Effector CD8-positive, alpha-beta T cell (primary cell): ENCODE results near the gene CABLES1.
"Not testable (repeated sequence)": the region's sequence is repeated elsewhere in the genome, so short reads cannot be mapped to it uniquely, and the experiment has no call there.

Experiments
- DNase-seq: peaks from one replicate; lab custom pipeline; 2025; lab: John Stamatoyannopoulos, UW

CABLES1 gene

GRCh38 chr18:23265682-23266399 lies 130.6 kb downstream of the CABLES1 start:
- DNase-seq, result no peak

DNA sequence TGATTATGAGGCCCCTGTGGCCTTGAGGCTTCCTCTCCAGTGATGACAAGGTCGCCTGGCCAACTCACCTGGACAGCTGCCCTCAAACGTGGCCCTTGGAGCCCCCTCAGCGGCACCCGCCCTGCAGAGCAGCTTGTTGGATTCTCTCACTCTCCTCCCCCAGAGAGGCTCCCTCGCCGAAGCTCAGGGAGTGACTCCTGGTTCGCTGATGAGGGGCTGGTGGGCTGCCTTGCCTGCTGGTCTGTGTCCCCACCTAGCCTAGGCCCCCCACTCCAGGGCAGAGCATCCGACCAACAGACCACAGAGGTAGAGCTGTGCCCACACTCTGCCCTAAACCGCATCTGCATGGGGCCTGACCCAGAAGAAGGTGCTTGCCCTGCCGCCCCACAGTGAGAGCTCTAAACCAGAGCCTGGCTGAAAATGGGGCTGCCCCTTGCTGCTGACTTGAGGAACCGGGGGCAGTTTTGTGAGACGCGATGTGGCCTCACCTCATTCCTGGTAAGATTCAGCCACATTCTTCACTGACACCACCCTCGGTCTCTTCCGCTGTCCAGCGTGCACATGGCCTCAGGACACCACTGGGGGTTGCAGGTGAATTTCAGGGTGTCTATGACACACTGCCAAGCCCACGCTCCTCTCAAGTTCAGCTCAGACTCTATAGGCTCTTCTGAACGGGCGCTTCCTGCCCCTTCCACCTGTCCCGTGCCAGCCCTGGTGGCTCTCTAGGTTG lies 131.6 kb downstream of the CABLES1 start:
- no peak for DNase-seq

DNA sequence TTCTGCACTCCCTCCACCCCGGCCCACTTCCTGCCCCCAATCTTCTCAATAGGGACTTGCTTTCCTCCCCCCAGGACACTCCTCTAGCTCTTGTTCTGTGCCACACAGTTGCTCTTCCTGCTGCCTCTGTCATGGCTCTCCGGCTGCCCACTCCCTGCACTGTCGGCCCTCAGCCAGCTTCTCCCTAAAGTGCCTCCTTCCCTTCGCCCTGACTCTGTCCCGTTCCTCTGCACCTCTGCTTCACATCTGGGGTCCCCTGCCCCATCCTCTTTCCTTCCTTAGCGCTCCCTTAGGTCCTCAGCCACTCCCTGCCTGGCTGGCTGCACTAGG lies 132.1 kb downstream of the CABLES1 start:
- no peak for DNase-seq

DNA sequence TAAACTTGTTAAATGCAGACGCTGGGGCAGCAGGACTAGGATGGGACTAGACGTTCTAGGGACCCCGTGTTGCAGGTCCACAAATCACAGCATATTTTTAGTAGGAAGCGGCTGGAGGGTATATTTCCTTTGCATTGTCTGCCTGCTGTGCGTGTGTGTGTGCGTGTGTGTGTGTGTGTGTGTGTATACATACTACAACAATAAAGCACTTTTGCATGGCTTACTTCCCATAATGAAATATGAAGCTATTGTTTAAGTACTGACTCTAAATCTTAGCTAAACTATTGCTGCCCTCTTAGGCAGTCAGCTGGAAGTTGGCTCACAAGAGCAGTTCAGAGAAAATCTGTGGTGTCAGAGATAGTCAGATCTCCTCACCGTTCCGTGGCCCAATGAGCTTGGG lies 133.4 kb downstream of the CABLES1 start:
- DNase-seq, result no peak

DNA sequence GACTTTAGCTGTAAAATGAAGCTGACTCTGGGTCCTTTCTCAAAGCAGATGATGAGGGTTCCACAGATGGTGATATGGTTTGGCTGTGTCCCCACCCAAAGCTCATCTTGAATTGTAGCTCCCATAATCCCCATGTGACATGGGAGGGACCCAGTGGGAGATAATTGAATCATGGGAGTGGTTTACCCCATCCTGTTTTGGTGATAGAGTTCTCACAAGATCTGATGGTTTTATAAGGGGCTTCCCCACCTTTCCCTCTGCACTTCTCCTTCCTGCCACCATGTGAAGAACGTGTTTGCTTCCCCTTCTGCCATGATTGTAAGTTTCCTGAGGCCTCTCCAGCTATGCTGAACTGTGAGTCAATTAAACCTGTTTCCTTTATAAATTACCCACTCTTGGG lies 133.8 kb downstream of the CABLES1 start:
- not testable (repeated sequence) for DNase-seq

GRCh38 chr18:23269928-23270327 lies 134.6 kb downstream of the CABLES1 start:
- no peak for DNase-seq

DNA sequence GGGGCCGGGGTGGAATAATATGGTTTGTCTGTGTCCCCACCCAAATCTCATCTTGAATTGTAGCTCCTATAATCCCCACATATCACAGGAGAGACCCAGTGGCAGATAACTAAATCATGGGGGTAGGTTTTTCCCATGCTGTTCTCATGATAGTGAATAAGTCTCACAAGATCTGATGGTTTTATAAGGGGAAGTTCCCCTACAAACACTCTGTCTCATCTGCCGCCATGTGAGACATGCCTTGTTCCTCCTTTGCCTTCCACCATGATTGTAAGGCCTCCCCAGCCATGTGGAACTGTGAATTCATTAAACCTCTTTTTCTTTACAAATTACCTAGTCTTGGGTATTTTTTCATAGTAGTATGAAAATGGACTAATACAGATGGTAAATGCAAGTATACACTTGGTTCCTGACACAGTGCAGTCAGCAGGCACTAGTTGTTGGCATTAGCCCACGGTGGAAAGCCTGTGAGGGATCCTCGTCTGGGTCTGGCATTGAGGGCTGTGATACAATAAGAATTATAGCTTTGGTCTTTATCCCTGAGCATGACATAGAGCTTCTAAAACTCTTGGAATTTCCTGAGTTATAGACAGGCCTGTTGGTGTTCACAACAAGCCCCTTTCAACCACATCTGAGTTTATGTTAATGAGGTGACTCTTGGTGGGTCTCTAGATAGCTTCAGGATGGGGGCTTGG lies 135.8 kb downstream of the CABLES1 start:
- DNase-seq, result no peak

- DNase-seq, result no peak
Measured at GRCh38 chr18:23272498-23273232, 137.4 kb downstream of the CABLES1 start.

- no peak for DNase-seq
Measured at GRCh38 chr18:23273443-23273966, 138.2 kb downstream of the CABLES1 start.

GRCh38 chr18:23274638-23275482 lies 139.6 kb downstream of the CABLES1 start:
- no peak for DNase-seq

GRCh38 chr18:23276451-23276850 lies 141.2 kb downstream of the CABLES1 start:
- DNase-seq, result no peak

- DNase-seq, result no peak
Measured at GRCh38 chr18:23277399-23277798, 142.1 kb downstream of the CABLES1 start.

DNA sequence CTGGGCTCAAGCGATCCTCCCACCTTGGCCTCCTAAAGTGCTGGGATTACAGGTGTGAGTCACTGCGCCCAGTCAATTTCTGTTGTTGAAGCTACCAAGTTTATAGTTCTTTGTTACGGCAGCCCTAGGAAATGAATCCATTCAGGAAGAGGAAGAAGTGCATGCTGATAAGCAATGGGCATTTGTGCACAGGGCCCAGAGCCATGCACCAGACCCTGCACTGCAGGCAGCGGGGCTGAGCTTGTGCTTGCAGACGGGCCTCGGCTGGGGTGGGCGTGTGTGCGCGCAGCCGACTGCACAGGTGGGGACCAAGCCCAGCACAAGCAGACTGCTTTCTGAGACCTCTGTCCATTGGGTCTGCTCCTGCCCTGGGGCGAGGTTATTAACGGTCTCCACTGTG lies 144.6 kb downstream of the CABLES1 start:
- DNase-seq, result no peak

DNA sequence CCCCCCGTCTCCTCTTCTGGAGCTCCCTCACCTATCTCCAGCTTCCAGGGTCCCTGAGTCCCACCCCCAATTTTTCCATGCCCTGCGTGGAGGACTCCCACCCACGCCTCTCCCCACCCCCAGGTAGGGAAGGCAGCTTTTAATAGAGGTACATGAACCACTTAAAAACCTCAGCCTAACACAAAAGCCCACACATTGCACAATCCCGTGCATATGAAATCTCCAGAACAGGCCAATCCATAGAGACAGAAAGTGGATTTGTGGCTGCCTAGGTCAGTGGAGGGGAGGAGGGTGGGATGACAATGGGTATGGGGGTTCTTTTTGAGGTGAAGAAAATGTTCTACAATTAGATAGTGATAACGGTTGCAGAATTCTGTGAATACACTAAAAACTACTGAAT lies 145.6 kb downstream of the CABLES1 start:
- DNase-seq, result no peak

- DNase-seq, result no peak
Measured at GRCh38 chr18:23281626-23282436, 146.5 kb downstream of the CABLES1 start.

DNA sequence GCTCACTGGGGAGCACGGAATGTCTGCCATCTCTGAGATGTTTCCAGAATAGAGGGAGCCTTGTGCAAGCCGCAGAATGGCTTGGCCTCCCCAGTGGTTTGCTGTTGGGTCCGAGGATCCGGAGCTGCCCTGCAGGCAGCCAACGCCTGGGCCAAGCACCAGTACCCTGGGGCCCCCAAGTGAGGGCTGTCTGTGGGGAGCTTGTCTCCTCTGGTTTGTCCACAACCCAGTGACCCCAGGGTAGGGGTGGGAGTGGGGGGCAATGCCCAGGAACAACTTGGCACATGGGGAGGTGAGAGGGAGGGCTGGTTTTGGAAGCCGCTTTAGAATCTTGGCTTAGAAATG lies 147.1 kb downstream of the CABLES1 start:
- no peak for DNase-seq

- DNase-seq, result no peak
Measured at GRCh38 chr18:23283916-23284430, 148.7 kb downstream of the CABLES1 start.

- DNase-seq, result no peak
Measured at GRCh38 chr18:23284629-23285028, 149.3 kb downstream of the CABLES1 start.

GRCh38 chr18:23285581-23285980 lies 150.3 kb downstream of the CABLES1 start:
- not testable (repeated sequence) for DNase-seq
